Neuronal stem cell (in vitro differentiated cells): ENCODE measurements around the gene OSBPL2.

Experiments
- DNase-seq: peaks from one replicate; pipeline ENCODE4 v3.0.0-alpha.2; 2013; ENCODE audit warnings: low spot score
- H2AFZ ChIP-seq: one replicate; pipeline ENCODE4 v1.6.1; 2013; ENCODE audit warnings: mild to moderate bottlenecking, low read length, inconsistent platforms
- H2AK5ac ChIP-seq: 2 replicates; pipeline ENCODE4 v1.6.1; 2013; ENCODE audit warnings: low read depth, mild to moderate bottlenecking, inconsistent platforms, low read length, moderate library complexity, mixed read lengths
- H2BK120ac ChIP-seq: 2 replicates; pipeline ENCODE4 v1.6.1; 2013; ENCODE audit warnings: low read depth, mild to moderate bottlenecking, inconsistent platforms, low read length, moderate library complexity, mixed read lengths
- H2BK12ac ChIP-seq: one replicate; pipeline ENCODE4 v1.6.1; 2013; ENCODE audit warnings: low read length, inconsistent platforms
- H2BK15ac ChIP-seq: 2 replicates; pipeline ENCODE4 v1.6.1; 2013; ENCODE audit warnings: mild to moderate bottlenecking, low read length, inconsistent platforms, mixed read lengths
- H2BK5ac ChIP-seq: one replicate; pipeline ENCODE4 v1.6.1; 2013; ENCODE audit warnings: inconsistent platforms, mild to moderate bottlenecking, low read length, moderate library complexity
- H3K14ac ChIP-seq: one replicate; pipeline ENCODE4 v1.6.1; 2013; ENCODE audit warnings: low read length, inconsistent platforms
- H3K18ac ChIP-seq: 2 replicates; pipeline ENCODE4 v1.6.1; 2013; ENCODE audit warnings: low read length, inconsistent platforms
- H3K23ac ChIP-seq: 2 replicates; pipeline ENCODE4 v1.6.1; 2013; ENCODE audit warnings: low read depth, mild to moderate bottlenecking, mixed read lengths, low read length, inconsistent platforms; ENCODE audit not compliant: poor library complexity
- H3K27ac ChIP-seq: replicated peaks from 3 replicates; pipeline ENCODE4 v1.5.1; 2013; ENCODE audit warnings: low read length, inconsistent platforms
- H3K27me3 ChIP-seq, 3 experiments: 2 replicates each; pipeline ENCODE4 v1.6.1; 2013; ENCODE audit warnings: low read length in 3 of 3, mild to moderate bottlenecking in 2 of 3, inconsistent platforms in 1 of 3, low read depth in 1 of 3, mixed read lengths in 1 of 3, moderate library complexity in 1 of 3; ENCODE audit not compliant: control insufficient read depth in 3 of 3, insufficient read depth in 3 of 3
- H3K36me3 ChIP-seq, 2 donors: replicated peaks in 1 of 2; 2 replicates each; pipeline ENCODE4 v1.6.1; 2013; ENCODE audit warnings: low read length in 2 of 2; ENCODE audit not compliant: control insufficient read depth in 2 of 2, insufficient read depth in 2 of 2
- H3K4ac ChIP-seq: 2 replicates; pipeline ENCODE4 v1.6.1; 2013; ENCODE audit warnings: inconsistent platforms, mild to moderate bottlenecking, low read length, moderate library complexity
- H3K4me1 ChIP-seq, 2 donors: 1 replicate in 1 of 2; 2 replicates in 1 of 2; pipeline ENCODE4 v1.6.1; 2013; ENCODE audit warnings: low read length in 2 of 2, low read depth in 1 of 2; ENCODE audit not compliant: control insufficient read depth in 2 of 2, insufficient read depth in 1 of 2
- H3K4me2 ChIP-seq: one replicate; pipeline ENCODE4 v1.6.1; 2013; ENCODE audit warnings: mild to moderate bottlenecking, low read length, inconsistent platforms; ENCODE audit not compliant: insufficient read depth, poor library complexity, severe bottlenecking
- H3K4me3 ChIP-seq, 2 donors: 2 replicates each; pipeline ENCODE4 v1.5.1; 2013; ENCODE audit warnings: low read length in 2 of 2, mild to moderate bottlenecking in 2 of 2, inconsistent platforms in 1 of 2, moderate library complexity in 1 of 2
- H3K79me1 ChIP-seq: one replicate; pipeline ENCODE4 v1.6.1; 2013; ENCODE audit warnings: low read depth, mild to moderate bottlenecking, inconsistent platforms, low read length, moderate library complexity
- H3K9ac ChIP-seq: one replicate; pipeline ENCODE4 v1.6.1; 2013; ENCODE audit warnings: mild to moderate bottlenecking, low read depth, low read length, inconsistent platforms; ENCODE audit not compliant: poor library complexity
- H3K9me3 ChIP-seq, 2 donors: replicated peaks in 1 of 2; 2 replicates each; pipeline versions ENCODE3 to v1.6.1; 2013; ENCODE audit warnings: low read length in 2 of 2, mild to moderate bottlenecking in 2 of 2, inconsistent platforms in 1 of 2, low read depth in 1 of 2, mixed read lengths in 1 of 2, moderate library complexity in 1 of 2; ENCODE audit not compliant: control insufficient read depth in 2 of 2, insufficient read depth in 1 of 2
- H4K8ac ChIP-seq: one replicate; pipeline ENCODE4 v1.6.1; 2013; ENCODE audit warnings: low read depth, mild to moderate bottlenecking, inconsistent platforms, low read length, moderate library complexity
- H4K91ac ChIP-seq: one replicate; pipeline ENCODE4 v1.6.1; 2013; ENCODE audit warnings: low read length, low read depth, mild to moderate bottlenecking, inconsistent platforms; ENCODE audit not compliant: poor library complexity
- WGBS, 2 donors: extraction: QIAGEN DNeasy Blood & Tissue Kit; methylation state at CpG; one replicate each; pipeline ENCODE4 v1.1.7; 2013; ENCODE audit warnings: missing lambda C conversion rate in 2 of 2, mixed read lengths in 1 of 2; ENCODE audit not compliant: insufficient read length in 2 of 2, insufficient replicate concordance in 1 of 2; ENCODE audit errors: extremely low coverage in 2 of 2; 5-methylcytosine and 5-hydroxymethylcytosine counted together

The OSBPL2 gene

GRCh38 chr20:62210496-62210855, 27.8 kb upstream of the OSBPL2 start:
- Histone ChIP-seq H2AFZ (no peak overlapping the region), H2BK15ac (peak overlapping the region; percentile 54), H3K4me3 (no peak overlapping the region), H3K79me1 (peaks cover 1% of the 10 kb centered on the region), H3K4ac (no peak overlapping the region), H4K91ac (no peak overlapping the region), H4K8ac (peak overlapping the region; percentile 3), H3K27me3 (no peaks in the 10 kb centered on the region), H3K18ac (peak overlapping the region; percentile 5), H3K4me2 (no peak overlapping the region), H3K9me3 (no peaks in the 10 kb centered on the region), H3K14ac (no peak overlapping the region), H3K9ac (no peak overlapping the region), H3K27ac (no peak overlapping the region), H3K23ac (peak overlapping the region; percentile 48), H3K4me1 (peaks cover 8 to 15% of the 10 kb centered on the region in 2 donors), H2AK5ac (peak overlapping the region; percentile 32), H2BK12ac (no peak overlapping the region), H2BK5ac (no peak overlapping the region), H3K36me3 (no peaks in the 10 kb centered on the region), H2BK120ac (no peak overlapping the region)
- DNase-seq, result no peak
- WGBS, 2 donors, result no CpG with 5 or more reads among the region's 21 CpGs

DNA sequence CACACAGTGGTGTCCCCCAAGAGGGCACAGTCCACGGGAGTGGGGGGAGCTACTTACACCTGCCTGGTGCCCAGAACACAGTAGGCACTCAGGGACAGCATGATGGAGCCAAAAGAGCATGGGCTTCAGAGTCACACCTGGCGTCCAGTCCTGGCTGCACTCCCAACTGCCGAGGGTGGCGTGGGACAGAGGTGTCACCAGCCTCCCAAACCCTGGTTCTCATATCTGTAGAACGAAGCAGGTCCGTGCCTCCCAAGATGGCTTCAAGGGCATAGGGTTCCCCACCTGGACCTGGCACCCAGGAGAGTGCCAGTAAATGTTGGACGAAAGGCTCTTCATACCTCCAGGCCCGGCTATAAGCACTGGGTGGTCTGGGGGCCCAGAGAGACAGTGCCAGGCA, 27.1 kb upstream of the OSBPL2 start:
- peak overlapping the region; percentile 43 for H4K91ac ChIP-seq
- H2BK5ac ChIP-seq, result peak overlapping the region; percentile 91
- H2BK120ac ChIP-seq, result no peak overlapping the region
- H3K27ac ChIP-seq, result no peak overlapping the region
- H3K4ac ChIP-seq, result no peak overlapping the region
- no peaks in the 10 kb centered on the region for H3K9me3 ChIP-seq
- H3K79me1 ChIP-seq, result no peaks in the 10 kb centered on the region
- H2AK5ac ChIP-seq, result peak overlapping the region; percentile 91
- no peak overlapping the region for H3K4me3 ChIP-seq
- DNase-seq, result no peak
- no peak overlapping the region for H3K9ac ChIP-seq
- no peak overlapping the region for H3K14ac ChIP-seq
- no peak overlapping the region for H2BK12ac ChIP-seq
- peaks cover 8 to 15% of the 10 kb centered on the region in 2 donors for H3K4me1 ChIP-seq
- H3K36me3 ChIP-seq, result no peaks in the 10 kb centered on the region
- peak overlapping the region; percentile 57 for H3K18ac ChIP-seq
- no CpG with 5 or more reads among the region's 8 CpGs for WGBS, 2 donors
- no peak overlapping the region for H2AFZ ChIP-seq
- no peak overlapping the region for H3K4me2 ChIP-seq
- no peak overlapping the region for H4K8ac ChIP-seq
- H2BK15ac ChIP-seq, result peak overlapping the region; percentile 89
- no peaks in the 10 kb centered on the region for H3K27me3 ChIP-seq
- no peak overlapping the region for H3K23ac ChIP-seq

- no peak overlapping the region for H2BK120ac ChIP-seq
- H3K4me3 ChIP-seq, result no peak overlapping the region
- H3K4me1 ChIP-seq, result peaks cover 8 to 15% of the 10 kb centered on the region in 2 donors
- no peak overlapping the region for H3K4me2 ChIP-seq
- H3K79me1 ChIP-seq, result no peaks in the 10 kb centered on the region
- peak overlapping the region; percentile 91 for H2AK5ac ChIP-seq
- H2BK5ac ChIP-seq, result peak overlapping the region; percentile 91
- no peaks in the 10 kb centered on the region for H3K9me3 ChIP-seq
- no peak for DNase-seq
- H4K8ac ChIP-seq, result no peak overlapping the region
- H3K36me3 ChIP-seq, result no peaks in the 10 kb centered on the region
- no CpG with 5 or more reads among the region's 9 CpGs for WGBS, 2 donors
- no peak overlapping the region for H3K27ac ChIP-seq
- H4K91ac ChIP-seq, result no peak overlapping the region
- H2AFZ ChIP-seq, result peak overlapping the region; percentile 85
- H2BK12ac ChIP-seq, result peak overlapping the region; percentile 4
- H3K4ac ChIP-seq, result peak overlapping the region; percentile 76
- peak overlapping the region; percentile 90 for H3K14ac ChIP-seq
- peak overlapping the region; percentile 71 for H3K18ac ChIP-seq
- no peak overlapping the region for H3K9ac ChIP-seq
- H2BK15ac ChIP-seq, result peak overlapping the region; percentile 87
- peaks cover 0 to under 1% (median 0%) of the 10 kb centered on the region in 3 experiments for H3K27me3 ChIP-seq
- peak overlapping the region; percentile 25 for H3K23ac ChIP-seq
These were observed 26.5 kb upstream of the OSBPL2 start for GRCh38 chr20:62211769-62212288.

GRCh38 chr20:62212299-62212698, 26.0 kb upstream of the OSBPL2 start:
- no peak overlapping the region for H3K27ac ChIP-seq
- H2BK5ac ChIP-seq, result peak overlapping the region; percentile 91
- no peak overlapping the region for H3K4me3 ChIP-seq
- no CpG with 5 or more reads among the region's 10 CpGs for WGBS, 2 donors
- H3K36me3 ChIP-seq, result no peaks in the 10 kb centered on the region
- no peak overlapping the region for H2BK12ac ChIP-seq
- no peak overlapping the region for H3K4ac ChIP-seq
- H3K9me3 ChIP-seq, result no peaks in the 10 kb centered on the region
- peak overlapping the region; percentile 21 for H3K14ac ChIP-seq
- H4K91ac ChIP-seq, result no peak overlapping the region
- no peak for DNase-seq
- H2AK5ac ChIP-seq, result peak overlapping the region; percentile 91
- peaks cover 8 to 15% of the 10 kb centered on the region in 2 donors for H3K4me1 ChIP-seq
- H4K8ac ChIP-seq, result no peak overlapping the region
- H3K9ac ChIP-seq, result peak overlapping the region; percentile 60
- H2AFZ ChIP-seq, result peak overlapping the region; percentile 85
- no peaks in the 10 kb centered on the region for H3K79me1 ChIP-seq
- H3K18ac ChIP-seq, result peak overlapping the region; percentile 71
- peaks cover 0 to 5% (median 0%) of the 10 kb centered on the region in 3 experiments for H3K27me3 ChIP-seq
- no peak overlapping the region for H3K4me2 ChIP-seq
- peak overlapping the region; percentile 87 for H2BK15ac ChIP-seq
- H3K23ac ChIP-seq, result no peak overlapping the region
- no peak overlapping the region for H2BK120ac ChIP-seq
